ENCODE results near the gene DLX3. TPM values are rescaled to one million over a fixed set of nuclear protein-coding genes. Genes with fewer than 3 reads are reported as not detected.

DLX3 gene
- total RNA-seq, 2 donors from 2014 or later: 0.58 to 1.4 TPM

GRCh38 chr17:49959183-49959935 is 35.7 kb downstream of the DLX3 start:
- Mint-ChIP-seq H3K27ac (no peak overlapping the region), H3K27me3 (ENCODE audit: insufficient read depth) (peaks cover 76% of the 10 kb centered on the region), H3K4me1 (peaks cover 12% of the 10 kb centered on the region), H3K36me3 (ENCODE audit: low read depth) (no peaks in the 10 kb centered on the region), H3K9me3 (no peaks in the 10 kb centered on the region), H3K4me3 (no peak overlapping the region)
- peak; percentile 85 for DNase-seq
- H3K27ac ChIP-seq (ENCODE audit: low read depth, low read length): no peak overlapping the region
- H3K4me3 ChIP-seq (ENCODE audit: low read length): no peak overlapping the region
- no peak for TF ChIP-seq CTCF (conservative IDR thresholded peaks at IDR 0.05)
- no peaks in the 10 kb centered on the region for H3K9me3 ChIP-seq (ENCODE audit: control insufficient read depth, low read length)
- WGBS, 2 experiments (ENCODE audit: insufficient coverage in 1 of 2, insufficient read length in 1 of 2): 72 to 73% methylated on average over 8 of the region's 8 CpGs
- H3K4me1 ChIP-seq (ENCODE audit: control insufficient read depth, insufficient read depth, low read length): no peaks in the 10 kb centered on the region
- no peak overlapping the region for H3K9ac ChIP-seq (ENCODE audit: extremely low read depth, low read length, poor library complexity, severe bottlenecking)
- no peaks in the 10 kb centered on the region for H3K36me3 ChIP-seq (ENCODE audit: control insufficient read depth, insufficient read depth, low read length)
- peaks cover 38% of the 10 kb centered on the region for H3K27me3 ChIP-seq (ENCODE audit: control insufficient read depth, insufficient read depth, low read length, poor library complexity, severe bottlenecking)

GRCh38 chr17:49958723-49959122 is 36.3 kb downstream of the DLX3 start:
- no peaks in the 10 kb centered on the region for H3K9me3 ChIP-seq (ENCODE audit: control insufficient read depth, low read length)
- Mint-ChIP-seq H3K27ac (no peak overlapping the region), H3K4me1 (peaks cover 7% of the 10 kb centered on the region), H3K27me3 (ENCODE audit: insufficient read depth) (peaks cover 76% of the 10 kb centered on the region), H3K36me3 (ENCODE audit: low read depth) (no peaks in the 10 kb centered on the region), H3K9me3 (no peaks in the 10 kb centered on the region), H3K4me3 (no peak overlapping the region)
- no peak for DNase-seq
- H3K4me1 ChIP-seq (ENCODE audit: control insufficient read depth, insufficient read depth, low read length): no peaks in the 10 kb centered on the region
- WGBS, 2 experiments (ENCODE audit: insufficient coverage in 1 of 2, insufficient read length in 1 of 2): 89 to 96% methylated on average over 3 to 4 of the region's 4 CpGs
- H3K27ac ChIP-seq (ENCODE audit: low read depth, low read length): no peak overlapping the region
- H3K9ac ChIP-seq (ENCODE audit: extremely low read depth, low read length, poor library complexity, severe bottlenecking): no peak overlapping the region
- H3K27me3 ChIP-seq (ENCODE audit: control insufficient read depth, insufficient read depth, low read length, poor library complexity, severe bottlenecking): peaks cover 32% of the 10 kb centered on the region
- no peaks in the 10 kb centered on the region for H3K36me3 ChIP-seq (ENCODE audit: control insufficient read depth, insufficient read depth, low read length)
- TF ChIP-seq CTCF (conservative IDR thresholded peaks at IDR 0.05): no peak
- no peak overlapping the region for H3K4me3 ChIP-seq (ENCODE audit: low read length)

- H3K9ac ChIP-seq (ENCODE audit: extremely low read depth, low read length, poor library complexity, severe bottlenecking): no peak overlapping the region
- H3K4me1 ChIP-seq (ENCODE audit: control insufficient read depth, insufficient read depth, low read length): no peaks in the 10 kb centered on the region
- H3K27ac ChIP-seq (ENCODE audit: low read depth, low read length): no peak overlapping the region
- no peak for TF ChIP-seq CTCF (conservative IDR thresholded peaks at IDR 0.05)
- no peaks in the 10 kb centered on the region for H3K36me3 ChIP-seq (ENCODE audit: control insufficient read depth, insufficient read depth, low read length)
- DNase-seq: no peak
- no peak overlapping the region for H3K27ac Mint-ChIP-seq
- H3K4me3 Mint-ChIP-seq: no peak overlapping the region
- no peak overlapping the region for H3K4me3 ChIP-seq (ENCODE audit: low read length)
- H3K27me3 ChIP-seq (ENCODE audit: control insufficient read depth, insufficient read depth, low read length, poor library complexity, severe bottlenecking): peaks cover 19% of the 10 kb centered on the region
- H3K27me3 Mint-ChIP-seq (ENCODE audit: insufficient read depth): peaks cover 73% of the 10 kb centered on the region
- no peaks in the 10 kb centered on the region for H3K36me3 Mint-ChIP-seq (ENCODE audit: low read depth)
- no peaks in the 10 kb centered on the region for H3K4me1 Mint-ChIP-seq
- no peaks in the 10 kb centered on the region for H3K9me3 ChIP-seq (ENCODE audit: control insufficient read depth, low read length)
- H3K9me3 Mint-ChIP-seq: no peaks in the 10 kb centered on the region
- WGBS, 2 experiments (ENCODE audit: insufficient coverage in 1 of 2, insufficient read length in 1 of 2): 91 to 95% methylated on average over 3 of the region's 3 CpGs
Observed at GRCh38 chr17:49957350-49957749, 37.7 kb downstream of the DLX3 start.
